Liver (tissue), 9 donors: ENCODE data around the gene RXRB. TPM values are rescaled to one million over a fixed set of nuclear protein-coding genes. Genes with fewer than 3 reads are reported as not detected.

Experiments used
- DNase-seq: peaks from one replicate; pipeline ENCODE4 v3.0.0-alpha.2; 2017; ENCODE audit warnings: low spot score
- H3K27ac ChIP-seq, 2 donors: one replicate each; pipeline ENCODE4 v1.7.0; 2013; ENCODE audit warnings: inconsistent platforms in 2 of 2, low read length in 2 of 2, control low read depth in 1 of 2, low read depth in 1 of 2, mild to moderate bottlenecking in 1 of 2
- H3K27me3 ChIP-seq, 4 donors: one replicate each; pipeline versions ENCODE4 v1.6.1 to v1.7.0; 2013; ENCODE audit warnings: low read length in 3 of 4, inconsistent platforms in 1 of 4, mild to moderate bottlenecking in 1 of 4, moderate library complexity in 1 of 4; ENCODE audit not compliant: control insufficient read depth in 4 of 4, insufficient read depth in 4 of 4
- H3K36me3 ChIP-seq, 4 donors: one replicate each; pipeline versions ENCODE4 v1.6.1 to v1.7.0; 2013; ENCODE audit warnings: low read length in 3 of 4, mild to moderate bottlenecking in 3 of 4, low read depth in 1 of 4, moderate library complexity in 1 of 4; ENCODE audit not compliant: control insufficient read depth in 4 of 4, insufficient read depth in 3 of 4
- H3K4me1 ChIP-seq, 4 donors: one replicate each; pipeline versions ENCODE4 v1.6.1 to v1.7.0; 2013; ENCODE audit warnings: low read length in 3 of 4, mild to moderate bottlenecking in 3 of 4, moderate library complexity in 1 of 4; ENCODE audit not compliant: control insufficient read depth in 4 of 4, insufficient read depth in 4 of 4
- H3K4me3 ChIP-seq, 3 donors: one replicate each; pipeline versions ENCODE4 v1.6.1 to v1.7.0; 2013; ENCODE audit warnings: low read length in 3 of 3, control low read depth in 1 of 3, low read depth in 1 of 3, mild to moderate bottlenecking in 1 of 3
- H3K9ac ChIP-seq, 2 donors: one replicate each; pipeline ENCODE4 v1.7.0; 2013; ENCODE audit warnings: low read length in 2 of 2, mild to moderate bottlenecking in 2 of 2, moderate library complexity in 2 of 2, control low read depth in 1 of 2, low read depth in 1 of 2
- H3K9me3 ChIP-seq, 4 donors: one replicate each; pipeline versions ENCODE4 v1.6.1 to v1.7.0; 2013; ENCODE audit warnings: low read length in 3 of 4; ENCODE audit not compliant: control insufficient read depth in 4 of 4
- ATF3 ChIP-seq: IDR thresholded peaks from 2 replicates; pipeline ENCODE4 v1.6.1; 2016; ENCODE audit warnings: antibody characterized with exemption
- CTCF ChIP-seq: fragments of 150-350 bp; IDR thresholded peaks from 2 replicates; pipeline ENCODE4 v1.5.1; 2017; ENCODE audit warnings: improper control_type of control experiment, low read depth, low read length; ENCODE audit not compliant: missing input control
- EGR1 ChIP-seq, 2 donors: IDR thresholded peaks; 2 replicates each; pipeline ENCODE4 v1.6.1; 2016 to 2018; ENCODE audit warnings: antibody characterized with exemption in 2 of 2, low read depth in 2 of 2
- FOXA1 ChIP-seq: IDR thresholded peaks from 2 replicates; pipeline ENCODE4 v1.6.1; 2016; ENCODE audit warnings: antibody characterized with exemption
- FOXA2 ChIP-seq: IDR thresholded peaks from 2 replicates; pipeline ENCODE4 v1.6.1; 2016; ENCODE audit warnings: antibody characterized with exemption
- GABPA ChIP-seq, 2 donors: IDR thresholded peaks in 1 of 2; conservative IDR thresholded peaks in 1 of 2; 2 replicates each; pipeline ENCODE4 v1.6.1; 2016; ENCODE audit warnings: antibody characterized with exemption in 2 of 2, mild to moderate bottlenecking in 1 of 2, moderate library complexity in 1 of 2
- HNF4A ChIP-seq, 2 donors: conservative IDR thresholded peaks; 2 replicates each; pipeline ENCODE4 v1.6.1; 2016; ENCODE audit warnings: antibody characterized with exemption in 2 of 2, mild to moderate bottlenecking in 2 of 2
- HNF4G ChIP-seq: IDR thresholded peaks from 2 replicates; pipeline ENCODE4 v1.6.1; 2016; ENCODE audit warnings: antibody characterized with exemption
- JUND ChIP-seq, 2 donors: IDR thresholded peaks; 2 replicates each; pipeline ENCODE4 v1.6.1; 2016; ENCODE audit warnings: antibody characterized with exemption in 2 of 2
- MAX ChIP-seq: IDR thresholded peaks from 2 replicates; pipeline ENCODE4 v1.6.1; 2016; ENCODE audit warnings: antibody characterized with exemption
- NR2F2 ChIP-seq: IDR thresholded peaks from 2 replicates; pipeline ENCODE4 v1.6.1; 2016; ENCODE audit warnings: antibody characterized with exemption
- RAD21 ChIP-seq, 2 donors: IDR thresholded peaks; 2 replicates each; pipeline ENCODE4 v1.6.1; 2016; ENCODE audit warnings: antibody characterized with exemption in 2 of 2, mild to moderate bottlenecking in 2 of 2
- REST ChIP-seq: IDR thresholded peaks from 2 replicates; pipeline ENCODE4 v1.6.1; 2016; ENCODE audit warnings: antibody characterized with exemption, mild to moderate bottlenecking
- RXRA ChIP-seq, 2 donors: IDR thresholded peaks; 2 replicates each; pipeline ENCODE4 v1.6.1; 2017 to 2018; ENCODE audit warnings: antibody characterized with exemption in 2 of 2, mild to moderate bottlenecking in 1 of 2
- SP1 ChIP-seq: IDR thresholded peaks from 2 replicates; pipeline ENCODE4 v1.6.1; 2018; ENCODE audit warnings: antibody characterized with exemption, mild to moderate bottlenecking
- TAF1 ChIP-seq: conservative IDR thresholded peaks from 2 replicates; pipeline ENCODE4 v1.6.1; 2016; ENCODE audit warnings: antibody characterized with exemption, mild to moderate bottlenecking
- YY1 ChIP-seq: IDR thresholded peaks from 2 replicates; pipeline ENCODE4 v1.6.1; 2016; ENCODE audit warnings: antibody characterized with exemption, mild to moderate bottlenecking
- ZBTB33 ChIP-seq: IDR thresholded peaks from 2 replicates; pipeline ENCODE4 v1.6.1; 2016; ENCODE audit warnings: antibody characterized with exemption
- WGBS: extraction: QIAGEN DNeasy Blood & Tissue Kit; methylation state at CpG from one replicate; pipeline ENCODE4 v1.1.7; 2013; 5-methylcytosine and 5-hydroxymethylcytosine counted together
- polyA plus RNA-seq, 2 donors: library from polyadenylated mRNA; stranded (reverse) in 1 of 2; unstranded in 1 of 2; fragments of 200-250 nt in 1 of 2; fragments of >200 nt in 1 of 2; fragmentation: Nextera tagmentation in 1 of 2; extraction: Ambion mirVana in 1 of 2; gene quantifications; one replicate each; pipeline versions ENCODE4 v1.2.1 to v1.2.3, GENCODE V29; 2013 to 2015
- total RNA-seq, 2 donors: library from RNA; depleted of rRNA; stranded (reverse); fragments of >200 nt; gene quantifications; one replicate each; pipeline ENCODE4 v1.2.3, GENCODE V29; 2014
- donor health status: healthy.
- donor health status: healthy.
- donor health status: healthy.
- donor health status: healthy.
- donor health status: healthy.

Gene RXRB
- total and polyA plus RNA-seq, 4 donors: 7.7 to 19.4 (median 11.7) TPM

- no peaks in the 10 kb centered on the region for H3K27me3 ChIP-seq
- no peak overlapping the region for H3K27ac ChIP-seq
- peaks cover 0 to 17% (median 7%) of the 10 kb centered on the region in 4 donors for H3K36me3 ChIP-seq
- H3K4me1 ChIP-seq: peaks cover 0 to 19% (median 13%) of the 10 kb centered on the region in 4 donors
- no peak for DNase-seq
- WGBS: 24% methylated on average over 9 of the region's 9 CpGs
- no peak overlapping the region for H3K4me3 ChIP-seq
- no peak for TF ChIP-seq EGR1 (IDR thresholded peaks at IDR 0.05; ENCODE audit: low read depth in 2 of 2)
- no peak for TF ChIP-seq YY1
- TF ChIP-seq NR2F2: no peak
- no peak for TF ChIP-seq MAX
- no peak overlapping the region for H3K9ac ChIP-seq
- no peaks in the 10 kb centered on the region for H3K9me3 ChIP-seq
Observed at GRCh38 chr6:33213989-33214335, 13.5 kb upstream of the RXRB start.

GRCh38 chr6:33213166-33213988, 12.9 kb upstream of the RXRB start:
- Histone ChIP-seq H3K27ac (no peak overlapping the region), H3K9me3 (no peaks in the 10 kb centered on the region), H3K9ac (no peak overlapping the region), H3K27me3 (no peaks in the 10 kb centered on the region), H3K36me3 (peaks cover 0 to 17% (median 7%) of the 10 kb centered on the region in 4 donors), H3K4me3 (peak overlapping the region in 1 of 3 donors; percentile 31), H3K4me1 (peaks cover 0 to 22% (median 16%) of the 10 kb centered on the region in 4 donors)
- TF ChIP-seq ZBTB33 (no peak), TAF1 (no peak), FOXA1 (no peak), EGR1 (IDR thresholded peaks at IDR 0.05; ENCODE audit: low read depth in 2 of 2) (no peak), JUND (IDR thresholded peaks at IDR 0.05) (no peak), MAX (no peak), FOXA2 (no peak), CTCF (no peak), RXRA (IDR thresholded peaks at IDR 0.05) (no peak), SP1 (no peak), HNF4G (no peak), ATF3 (no peak), RAD21 (IDR thresholded peaks at IDR 0.05) (no peak), GABPA (IDR thresholded peaks at IDR 0.05 in 1 of 2, conservative IDR thresholded peaks at IDR 0.05 in 1 of 2) (no peak), REST (no peak), YY1 (no peak), HNF4A (conservative IDR thresholded peaks at IDR 0.05) (no peak), NR2F2 (no peak)
- WGBS: 3% methylated on average over 43 of the region's 43 CpGs
- DNase-seq: no peak
